LNCAP (cell line): ENCODE data around the gene TRIM58.

Experiments
- TF ChIP-seq, protein P1 (sequence below): fragments of 450-650 bp; IDR thresholded peaks from 2 replicates; pipeline ENCODE4 v1.5.1; 2017; ENCODE audit warnings: mild to moderate bottlenecking

The TRIM58 gene

DNA sequence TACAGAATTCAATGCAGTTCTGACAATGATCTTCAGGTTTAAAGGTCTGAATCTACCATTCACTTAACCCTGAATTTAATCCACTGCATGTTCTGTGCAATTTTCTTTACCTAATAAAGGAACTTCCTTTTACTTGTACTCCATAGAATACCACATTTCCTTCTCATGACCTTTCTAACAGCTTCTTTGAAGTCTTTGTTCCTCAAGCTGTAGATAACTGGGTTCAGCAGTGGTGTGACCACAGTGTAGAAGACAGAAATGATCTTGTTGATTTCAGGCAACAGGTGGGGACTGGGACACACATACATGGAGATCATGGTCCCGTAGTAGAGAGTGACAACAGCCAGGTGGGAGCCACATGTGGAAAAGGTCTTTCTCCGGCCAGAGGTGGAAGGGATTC, 16.2 kb upstream of the TRIM58 start:
- TF ChIP-seq, protein P1, sequence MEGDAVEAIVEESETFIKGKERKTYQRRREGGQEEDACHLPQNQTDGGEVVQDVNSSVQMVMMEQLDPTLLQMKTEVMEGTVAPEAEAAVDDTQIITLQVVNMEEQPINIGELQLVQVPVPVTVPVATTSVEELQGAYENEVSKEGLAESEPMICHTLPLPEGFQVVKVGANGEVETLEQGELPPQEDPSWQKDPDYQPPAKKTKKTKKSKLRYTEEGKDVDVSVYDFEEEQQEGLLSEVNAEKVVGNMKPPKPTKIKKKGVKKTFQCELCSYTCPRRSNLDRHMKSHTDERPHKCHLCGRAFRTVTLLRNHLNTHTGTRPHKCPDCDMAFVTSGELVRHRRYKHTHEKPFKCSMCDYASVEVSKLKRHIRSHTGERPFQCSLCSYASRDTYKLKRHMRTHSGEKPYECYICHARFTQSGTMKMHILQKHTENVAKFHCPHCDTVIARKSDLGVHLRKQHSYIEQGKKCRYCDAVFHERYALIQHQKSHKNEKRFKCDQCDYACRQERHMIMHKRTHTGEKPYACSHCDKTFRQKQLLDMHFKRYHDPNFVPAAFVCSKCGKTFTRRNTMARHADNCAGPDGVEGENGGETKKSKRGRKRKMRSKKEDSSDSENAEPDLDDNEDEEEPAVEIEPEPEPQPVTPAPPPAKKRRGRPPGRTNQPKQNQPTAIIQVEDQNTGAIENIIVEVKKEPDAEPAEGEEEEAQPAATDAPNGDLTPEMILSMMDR = no peak

DNA sequence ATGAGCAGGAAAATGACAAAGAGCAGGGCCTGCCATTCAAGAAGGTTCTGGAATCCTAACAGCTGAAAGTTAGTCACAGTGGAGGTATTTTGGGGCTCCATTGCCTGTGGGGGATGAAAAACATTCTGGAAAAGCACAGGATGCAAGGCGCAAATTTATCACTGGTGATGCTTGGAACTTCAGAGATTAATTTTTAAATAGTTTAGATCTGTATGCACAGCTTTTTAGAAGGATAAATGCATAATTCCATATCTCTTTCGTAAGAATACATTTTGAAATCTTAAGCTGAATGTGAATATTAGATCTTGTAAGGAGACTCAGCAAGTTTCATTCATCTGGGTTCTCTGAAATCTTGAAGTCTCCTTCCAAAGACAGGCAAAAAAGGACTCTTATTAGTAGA, 15.2 kb upstream of the TRIM58 start, which contains the start of gene OR11L1:
OR11L1 (minus strand) TSS at position 101 of the 400 bp plus-strand sequence; CDS start at position 101, 0 bp downstream.
- TF ChIP-seq, protein P1 = no peak

DNA sequence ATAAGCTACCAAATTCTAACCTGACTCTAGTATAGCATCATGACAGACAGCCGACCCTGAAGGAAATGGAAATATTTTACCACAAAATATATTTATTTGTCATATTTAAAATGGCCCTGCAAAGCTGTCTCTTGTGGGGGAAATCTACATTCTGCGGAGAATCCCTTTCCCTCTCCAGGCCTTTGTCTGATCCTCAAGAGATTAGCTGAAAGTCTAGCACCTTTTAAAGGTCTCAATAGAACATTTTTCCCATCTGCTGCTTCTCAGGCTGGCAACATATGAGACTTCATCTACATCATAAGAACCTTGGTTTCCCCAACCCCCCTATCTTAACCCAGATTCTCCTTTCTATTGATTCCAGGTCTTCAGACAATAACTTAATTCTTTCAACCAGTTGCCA, 13.6 kb upstream of the TRIM58 start:
- TF ChIP-seq, protein P1 = no peak

DNA sequence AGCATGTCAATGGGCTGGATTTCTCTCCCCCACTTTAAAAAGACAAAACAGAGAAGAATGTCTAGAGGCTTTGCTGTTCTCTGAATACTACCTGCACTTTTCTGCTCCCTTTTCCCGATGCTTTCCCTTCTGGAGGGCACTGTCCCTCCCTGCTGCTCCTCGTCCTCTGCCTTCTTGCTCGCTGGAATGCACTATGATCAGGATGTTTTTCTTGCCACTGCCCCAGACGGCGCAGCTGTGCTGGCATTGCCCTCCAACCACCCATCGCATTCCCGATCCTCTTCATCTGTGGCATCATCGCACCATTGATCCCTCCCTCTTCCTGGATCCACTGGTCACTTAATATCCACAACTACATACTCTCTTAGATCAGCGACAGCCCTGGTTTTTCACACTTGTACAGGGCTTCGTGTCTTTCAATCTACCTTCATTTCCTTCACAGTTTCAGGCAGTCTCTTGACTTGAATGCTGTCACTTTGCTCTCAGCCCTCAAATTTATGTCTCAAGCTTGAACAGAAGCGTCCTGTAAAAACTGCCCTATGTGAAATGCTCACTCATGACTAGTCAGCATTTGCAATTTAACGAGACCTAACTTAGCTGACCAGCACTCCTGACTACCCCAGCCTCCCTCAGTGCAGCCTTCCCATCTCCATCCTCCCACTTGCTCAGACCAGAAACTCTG, 11.8 kb upstream of the TRIM58 start:
- TF ChIP-seq, protein P1 = no peak

DNA sequence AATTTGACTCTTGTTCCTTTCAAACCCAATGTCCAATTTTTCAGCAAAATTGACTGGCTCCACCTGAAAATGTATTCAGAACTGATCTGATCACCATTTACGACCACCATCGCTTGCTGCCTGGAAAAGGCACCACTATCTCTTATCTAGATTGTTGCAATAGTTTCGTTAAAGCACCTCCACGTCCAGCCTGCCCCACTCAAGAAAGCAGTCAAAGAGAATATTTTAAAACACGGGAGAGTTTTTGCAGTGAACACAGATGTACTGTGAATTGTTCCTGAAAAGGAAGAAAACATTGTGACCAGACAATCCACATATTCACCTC, 11.3 kb upstream of the TRIM58 start:
- TF ChIP-seq, protein P1 = no peak

DNA sequence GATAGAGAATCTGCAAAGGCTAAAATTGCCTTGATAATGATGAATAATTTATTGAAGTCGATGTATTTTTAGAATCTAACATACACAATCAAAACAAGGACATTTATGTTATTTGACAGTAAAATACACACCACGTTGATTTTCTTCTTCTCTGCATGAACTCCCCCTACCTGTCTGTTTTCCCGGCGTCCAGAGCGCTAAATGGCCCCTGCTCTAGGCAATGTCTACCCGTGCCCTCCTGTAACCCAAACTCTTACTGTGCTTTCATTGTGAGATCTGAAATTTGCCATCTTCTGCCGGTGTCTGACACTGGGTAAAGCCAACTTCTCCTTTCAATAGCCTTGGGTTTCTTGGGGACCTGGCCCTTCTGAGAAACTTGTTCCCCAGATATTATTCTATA, 8.6 kb upstream of the TRIM58 start:
- TF ChIP-seq, protein P1 = no peak

DNA sequence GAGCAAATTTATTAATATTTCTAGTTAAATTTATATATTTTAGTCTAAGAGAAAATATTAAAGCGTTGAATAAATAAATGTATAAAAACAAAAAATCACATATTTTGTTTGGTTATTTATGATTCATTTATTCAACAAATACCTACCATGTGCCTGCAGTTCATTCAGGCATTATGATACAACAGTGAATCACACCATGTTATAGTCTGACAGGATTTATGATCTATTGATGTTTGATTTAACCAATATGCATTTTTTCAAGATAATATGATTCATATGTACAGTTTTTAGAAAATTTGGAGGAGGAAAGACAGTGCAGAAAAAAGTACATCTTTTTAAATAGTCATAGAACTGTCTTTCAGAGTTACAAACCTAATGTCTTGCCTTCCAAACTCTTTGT, 7.4 kb upstream of the TRIM58 start:
- TF ChIP-seq, protein P1 = no peak
